Thyroid gland (tissue), 4 donors: Measurements from ENCODE around the gene HES3. TPM values are rescaled to one million over a fixed set of nuclear protein-coding genes. Genes with fewer than 3 reads are reported as not detected.

ENCODE experiments used
- DNase-seq, 2 donors: peaks; one replicate each; pipeline ENCODE4 v3.0.0-alpha.2; 2019
- H3K27ac ChIP-seq, 3 donors: fragments of 200-600 bp; sonication (generic); 1 replicate in 2 of 3; 2 replicates in 1 of 3; pipeline ENCODE4 v1.5.1; 2016 to 2019; ENCODE audit warnings: mild to moderate bottlenecking in 1 of 3, moderate library complexity in 1 of 3
- H3K27me3 ChIP-seq: fragments of 200-600 bp; sonication (generic); one replicate; pipeline ENCODE4 v1.5.1; 2019
- H3K36me3 ChIP-seq, 2 donors: fragments of 200-600 bp; sonication (generic); one replicate each; pipeline ENCODE4 v1.5.1; 2016 to 2019
- H3K4me1 ChIP-seq, 2 donors: fragments of 200-600 bp; sonication (generic); one replicate each; pipeline ENCODE4 v1.5.1; 2017 to 2019
- H3K4me3 ChIP-seq, 3 donors: fragments of 200-600 bp; sonication (generic); replicated peaks in 1 of 3; 1 replicate in 2 of 3; 2 replicates in 1 of 3; pipeline ENCODE4 v1.5.1; 2016; ENCODE audit warnings: mild to moderate bottlenecking in 1 of 3
- H3K9me3 ChIP-seq: fragments of 200-600 bp; sonication (generic); one replicate; pipeline ENCODE4 v1.5.1; 2017
- CTCF ChIP-seq, 6 experiments: fragments of 200-600 bp in 3 of 6; fragments of 450-650 bp in 3 of 6; sonication (generic) in 3 of 6; IDR thresholded peaks; one replicate each; pipeline ENCODE4 v1.5.1; 2016 to 2019; ENCODE audit warnings: antibody characterized with exemption in 6 of 6, mild to moderate bottlenecking in 2 of 6, inconsistent platforms in 1 of 6, moderate library complexity in 1 of 6
- POLR2A ChIP-seq, 2 donors: fragments of 450-650 bp; IDR thresholded peaks; one replicate each; pipeline ENCODE4 v1.6.1; 2017; ENCODE audit warnings: antibody characterized with exemption in 2 of 2, mild to moderate bottlenecking in 2 of 2, moderate library complexity in 1 of 2
- WGBS, 2 donors: methylation state at CpG; one replicate each; pipeline ENCODE4 v1.1.5; 2017; 5-methylcytosine and 5-hydroxymethylcytosine counted together
- intact Hi-C: fragments of 100-400 bp; cut with DNase I; formaldehyde crosslinking; loops from one replicate; pipeline ENCODE4 v1.15.1; 2023
- total RNA-seq, 4 donors: library from RNA; depleted of rRNA; stranded (reverse); fragments of >200 nt; gene quantifications; one replicate each; pipeline ENCODE4 v1.2.3, GENCODE V29; 2016

The HES3 gene
- total RNA-seq, 4 donors from 2014 or later, result not detected

GRCh38 chr1:6288665-6289064 lies 44.7 kb downstream of the HES3 start:
- peaks cover 20 to 37% of the 10 kb centered on the region in 2 donors for H3K4me1 ChIP-seq
- no peaks in the 10 kb centered on the region for H3K9me3 ChIP-seq
- WGBS, 2 donors, result 69 to 82% methylated on average over 7 to 9 of the region's 10 CpGs
- no peak for DNase-seq
- intact Hi-C loops, result no loop called here
- H3K27me3 ChIP-seq, result no peaks in the 10 kb centered on the region
- no peak overlapping the region for H3K4me3 ChIP-seq
- no peaks in the 10 kb centered on the region for H3K36me3 ChIP-seq
- no peak overlapping the region for H3K27ac ChIP-seq
- no peak for TF ChIP-seq POLR2A (IDR thresholded peaks at IDR 0.05)
- no peak for TF ChIP-seq CTCF (IDR thresholded peaks at IDR 0.05)

GRCh38 chr1:6292102-6292501 lies 48.1 kb downstream of the HES3 start:
- Histone ChIP-seq H3K9me3 (no peaks in the 10 kb centered on the region), H3K4me3 (no peak overlapping the region), H3K36me3 (no peaks in the 10 kb centered on the region), H3K27ac (no peak overlapping the region), H3K27me3 (no peaks in the 10 kb centered on the region), H3K4me1 (peaks cover 10 to 15% of the 10 kb centered on the region in 2 donors)
- WGBS, 2 donors, result 68 to 73% methylated on average over 6 to 8 of the region's 10 CpGs
- TF ChIP-seq CTCF (IDR thresholded peaks at IDR 0.05) (no peak), POLR2A (IDR thresholded peaks at IDR 0.05) (no peak)
- intact Hi-C loops, result no loop called here
- DNase-seq, result no peak

- no peak for DNase-seq
- Histone ChIP-seq H3K4me1 (no peaks in the 10 kb centered on the region), H3K4me3 (no peak overlapping the region), H3K9me3 (no peaks in the 10 kb centered on the region), H3K27me3 (no peaks in the 10 kb centered on the region), H3K27ac (no peak overlapping the region), H3K36me3 (no peaks in the 10 kb centered on the region)
- WGBS, 2 donors, result 95 to 98% methylated on average over 10 to 14 of the region's 14 CpGs
- intact Hi-C loops, result no loop called here
- TF ChIP-seq POLR2A (IDR thresholded peaks at IDR 0.05), result no peak
- no peak for TF ChIP-seq CTCF (IDR thresholded peaks at IDR 0.05)
These were observed 50.3 kb downstream of the HES3 start for GRCh38 chr1:6294080-6294889.

- Histone ChIP-seq H3K9me3 (no peaks in the 10 kb centered on the region), H3K27me3 (no peaks in the 10 kb centered on the region), H3K4me1 (no peaks in the 10 kb centered on the region), H3K36me3 (no peaks in the 10 kb centered on the region), H3K27ac (no peak overlapping the region), H3K4me3 (no peak overlapping the region)
- TF ChIP-seq CTCF (IDR thresholded peaks at IDR 0.05), result no peak
- no peak for TF ChIP-seq POLR2A (IDR thresholded peaks at IDR 0.05)
- WGBS, 2 donors, result 90 to 91% methylated on average over 23 of the region's 23 CpGs
- no peak for DNase-seq
- intact Hi-C loops, result no loop called here
These were observed 51.0 kb downstream of the HES3 start for GRCh38 chr1:6294890-6295556.

Other genes with a start within 250 kb of the HES3 start
- gene KCNAB2, start 198.3 kb upstream of the HES3 start, total RNA-seq, result 1 to 10 TPM; 3.1 to 7.3 (median 6.1) TPM
- gene CHD5, start 63.9 kb upstream of the HES3 start, total RNA-seq, result under 1 TPM; 0.15 to 0.94 (median 0.26) TPM
- 100 to 1,000 TPM; 154 to 230 (median 181) TPM for gene RPL22, start 44.6 kb upstream of the HES3 start, total RNA-seq
- gene RNF207, start 38.1 kb upstream of the HES3 start, total RNA-seq, result 10 to 100 TPM; 32.9 to 63.5 (median 47.0) TPM
- gene ICMT, start 8.2 kb upstream of the HES3 start, total RNA-seq, result 10 to 100 TPM; 66.2 to 86.2 (median 78.1) TPM
- 1 to 10 TPM in 3 of 4 donors, under 1 TPM in 1; 0.78 to 3.2 (median 1.5) TPM for gene GPR153, start 16.9 kb downstream of the HES3 start, total RNA-seq
- gene ACOT7, start 149.6 kb downstream of the HES3 start, total RNA-seq, result 10 to 100 TPM in 1 of 4 donors, 1 to 10 TPM in 3; 3.7 to 13.4 (median 6.3) TPM
- not detected for gene HES2, start 175.7 kb downstream of the HES3 start, total RNA-seq
- gene ESPN, start 180.6 kb downstream of the HES3 start, total RNA-seq, result 1 to 10 TPM in 1 of 4 donors, under 1 TPM in 1, not detected in 2; 0.67 to 5.2 TPM
- gene TNFRSF25, start 222.0 kb downstream of the HES3 start, total RNA-seq, result 10 to 100 TPM in 3 of 4 donors, 1 to 10 TPM in 1; 2.2 to 18.9 (median 10.7) TPM
- gene PLEKHG5, start 247.5 kb downstream of the HES3 start, total RNA-seq, result 10 to 100 TPM in 1 of 4 donors, 1 to 10 TPM in 3; 5.8 to 12.0 (median 8.4) TPM